Neutrophil (primary cell): ENCODE results near the gene DEPP1.

Experiments
- H3K27ac ChIP-seq: fragments of 200-600 bp; sonication (generic); 2 replicates; pipeline ENCODE4 v1.5.1; 2016; ENCODE audit warnings: mild to moderate bottlenecking, moderate library complexity
- H3K27me3 ChIP-seq: fragments of 200-600 bp; sonication (generic); 2 replicates; pipeline ENCODE4 v1.6.0; 2016; ENCODE audit warnings: mild to moderate bottlenecking
- H3K36me3 ChIP-seq: fragments of 200-600 bp; sonication (generic); 2 replicates; pipeline ENCODE4 v1.5.1; 2017
- H3K4me1 ChIP-seq, 2 experiments: fragments of 200-600 bp in 1 of 2; sonication (generic) in 1 of 2; 1 replicate in 1 of 2; 2 replicates in 1 of 2; pipeline versions ENCODE4 v1.5.1 to v1.6.1; 2013 to 2016; ENCODE audit warnings: low read depth in 1 of 2, low read length in 1 of 2, mild to moderate bottlenecking in 1 of 2, moderate library complexity in 1 of 2; ENCODE audit not compliant: control insufficient read depth in 1 of 2, insufficient read depth in 1 of 2
- H3K4me3 ChIP-seq, 2 experiments: fragments of 200-600 bp in 1 of 2; sonication (generic) in 1 of 2; 1 replicate in 1 of 2; 2 replicates in 1 of 2; pipeline ENCODE4 v1.5.1; 2013 to 2016; ENCODE audit warnings: low read depth in 1 of 2, low read length in 1 of 2, mild to moderate bottlenecking in 1 of 2, moderate library complexity in 1 of 2
- H3K9me3 ChIP-seq: fragments of 200-600 bp; sonication (generic); 2 replicates; pipeline ENCODE4 v1.5.1; 2016
- TF ChIP-seq, protein P1 (sequence below): fragments of 200-600 bp; sonication (generic); IDR thresholded peaks from 2 replicates; pipeline ENCODE4 v1.5.1; 2016; ENCODE audit warnings: antibody characterized with exemption

DEPP1 gene

DNA sequence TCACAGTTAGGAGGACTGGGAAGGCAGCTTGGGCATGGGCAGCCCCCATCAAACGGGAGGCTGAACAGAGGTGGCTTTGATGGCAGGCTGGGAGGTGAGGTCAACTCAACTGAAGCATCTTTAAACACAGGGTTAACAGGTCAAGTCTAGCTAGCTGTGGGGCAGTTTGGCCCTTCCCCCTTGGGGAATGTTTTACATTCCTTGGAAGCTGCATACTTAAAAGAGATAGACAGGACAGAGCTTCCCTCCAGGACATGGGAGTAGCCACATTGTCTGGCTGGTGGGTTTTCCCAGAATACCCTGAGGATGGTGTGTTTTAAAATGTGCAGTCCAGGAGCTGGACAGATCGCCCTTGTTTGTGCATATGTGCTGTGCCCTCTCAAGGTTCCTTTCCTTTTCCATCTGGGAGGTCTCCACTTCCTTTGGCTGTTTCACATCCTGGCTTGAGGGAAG lies 25.8 kb downstream of the DEPP1 start:
- Histone ChIP-seq H3K4me1 (peaks cover 22 to 24% of the 10 kb centered on the region in 2 experiments), H3K4me3 (no peak overlapping the region), H3K36me3 (peaks cover 21% of the 10 kb centered on the region), H3K9me3 (no peaks in the 10 kb centered on the region), H3K27ac (no peak overlapping the region), H3K27me3 (no peaks in the 10 kb centered on the region)
- TF ChIP-seq, protein P1, sequence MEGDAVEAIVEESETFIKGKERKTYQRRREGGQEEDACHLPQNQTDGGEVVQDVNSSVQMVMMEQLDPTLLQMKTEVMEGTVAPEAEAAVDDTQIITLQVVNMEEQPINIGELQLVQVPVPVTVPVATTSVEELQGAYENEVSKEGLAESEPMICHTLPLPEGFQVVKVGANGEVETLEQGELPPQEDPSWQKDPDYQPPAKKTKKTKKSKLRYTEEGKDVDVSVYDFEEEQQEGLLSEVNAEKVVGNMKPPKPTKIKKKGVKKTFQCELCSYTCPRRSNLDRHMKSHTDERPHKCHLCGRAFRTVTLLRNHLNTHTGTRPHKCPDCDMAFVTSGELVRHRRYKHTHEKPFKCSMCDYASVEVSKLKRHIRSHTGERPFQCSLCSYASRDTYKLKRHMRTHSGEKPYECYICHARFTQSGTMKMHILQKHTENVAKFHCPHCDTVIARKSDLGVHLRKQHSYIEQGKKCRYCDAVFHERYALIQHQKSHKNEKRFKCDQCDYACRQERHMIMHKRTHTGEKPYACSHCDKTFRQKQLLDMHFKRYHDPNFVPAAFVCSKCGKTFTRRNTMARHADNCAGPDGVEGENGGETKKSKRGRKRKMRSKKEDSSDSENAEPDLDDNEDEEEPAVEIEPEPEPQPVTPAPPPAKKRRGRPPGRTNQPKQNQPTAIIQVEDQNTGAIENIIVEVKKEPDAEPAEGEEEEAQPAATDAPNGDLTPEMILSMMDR: no peak

DNA sequence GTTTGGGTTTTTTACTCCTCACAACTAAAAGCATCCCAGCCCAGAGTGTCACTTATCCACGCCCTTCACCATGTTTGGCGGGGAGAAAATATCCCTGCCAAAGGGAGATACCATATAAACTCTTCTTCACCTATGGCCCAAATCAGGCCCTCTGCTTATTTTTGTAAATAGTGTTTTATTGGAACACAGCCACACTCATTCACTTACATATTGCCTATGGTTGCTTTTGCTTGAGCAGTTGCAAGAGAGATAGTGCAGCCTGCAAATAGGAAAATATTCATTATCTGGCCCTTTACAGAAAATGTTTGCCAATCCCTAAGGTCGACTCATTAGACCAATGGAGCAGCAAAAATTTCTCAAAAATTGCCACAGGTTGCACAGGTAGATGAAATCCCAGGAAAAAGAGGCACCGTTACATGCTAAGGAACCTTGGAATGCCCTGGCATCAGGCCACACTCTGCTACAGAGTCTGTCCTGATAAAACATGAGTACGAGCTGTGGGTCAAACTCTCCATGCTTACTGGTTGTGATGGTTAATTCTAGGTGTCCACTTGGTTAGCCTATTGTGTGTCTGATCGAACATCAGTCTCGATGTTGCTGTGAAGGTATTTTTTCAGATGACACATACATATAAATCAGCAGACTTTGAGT lies 26.9 kb downstream of the DEPP1 start:
- TF ChIP-seq, protein P1: no peak
- H3K4me3 ChIP-seq: no peak overlapping the region
- peaks cover 26 to 32% of the 10 kb centered on the region in 2 experiments for H3K4me1 ChIP-seq
- H3K27ac ChIP-seq: no peak overlapping the region
- no peaks in the 10 kb centered on the region for H3K27me3 ChIP-seq
- no peaks in the 10 kb centered on the region for H3K9me3 ChIP-seq
- H3K36me3 ChIP-seq: peaks cover 21% of the 10 kb centered on the region

DNA sequence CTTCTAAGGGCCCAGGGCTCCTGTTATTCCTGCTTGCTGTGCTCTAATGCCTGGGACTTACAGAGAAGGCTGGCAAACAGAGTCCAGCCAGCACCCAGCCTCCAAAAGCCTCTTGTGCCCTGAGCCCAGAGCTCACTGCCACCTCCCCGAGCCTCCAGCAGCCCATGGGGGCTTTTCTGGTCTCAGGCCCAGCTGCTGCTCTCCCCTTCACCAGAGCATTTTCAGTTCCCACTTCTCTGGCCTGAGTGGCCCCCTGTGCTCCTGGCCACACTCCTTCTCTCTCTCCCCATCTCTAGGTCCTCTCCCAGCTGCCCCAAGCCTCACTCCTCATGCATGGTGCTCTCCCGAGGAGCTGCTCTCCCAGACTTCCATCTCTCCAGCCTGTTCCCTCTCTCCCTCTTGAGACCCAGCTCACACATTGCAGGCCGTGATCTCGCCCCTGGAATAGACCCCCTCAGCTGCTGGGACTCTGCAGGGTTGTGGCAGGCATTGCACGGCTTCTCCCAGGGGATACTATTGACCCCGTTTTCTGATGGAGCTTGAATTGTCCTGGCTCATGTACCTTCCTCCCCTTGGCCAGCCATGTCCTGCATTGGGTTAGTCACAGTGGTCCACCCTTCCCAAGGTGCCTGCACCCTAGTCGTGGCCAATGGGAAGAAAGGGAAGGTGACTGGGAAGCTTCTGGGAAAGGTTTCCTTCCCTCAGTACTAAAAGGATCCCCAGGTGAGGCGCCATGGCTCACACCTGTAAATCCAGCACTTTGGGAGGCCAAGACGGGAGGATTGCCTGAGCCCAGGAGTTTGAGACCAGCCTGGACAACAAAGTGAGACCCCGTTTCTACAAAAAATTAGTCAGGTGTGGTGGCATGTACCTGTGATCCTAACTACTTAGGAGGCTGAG lies 28.0 kb downstream of the DEPP1 start:
- H3K27ac ChIP-seq: no peak overlapping the region
- peaks cover 17% of the 10 kb centered on the region for H3K36me3 ChIP-seq
- no peaks in the 10 kb centered on the region for H3K9me3 ChIP-seq
- TF ChIP-seq, protein P1: no peak
- no peaks in the 10 kb centered on the region for H3K27me3 ChIP-seq
- H3K4me1 ChIP-seq: peaks cover 30 to 34% of the 10 kb centered on the region in 2 experiments
- H3K4me3 ChIP-seq: no peak overlapping the region

- Histone ChIP-seq H3K9me3 (no peaks in the 10 kb centered on the region), H3K36me3 (peaks cover 15% of the 10 kb centered on the region), H3K27ac (no peak overlapping the region), H3K27me3 (no peaks in the 10 kb centered on the region), H3K4me1 (peaks cover 28 to 30% of the 10 kb centered on the region in 2 experiments), H3K4me3 (no peak overlapping the region)
- TF ChIP-seq, protein P1: no peak
Measured at GRCh38 chr10:44949915-44950314, 28.7 kb downstream of the DEPP1 start.

DNA sequence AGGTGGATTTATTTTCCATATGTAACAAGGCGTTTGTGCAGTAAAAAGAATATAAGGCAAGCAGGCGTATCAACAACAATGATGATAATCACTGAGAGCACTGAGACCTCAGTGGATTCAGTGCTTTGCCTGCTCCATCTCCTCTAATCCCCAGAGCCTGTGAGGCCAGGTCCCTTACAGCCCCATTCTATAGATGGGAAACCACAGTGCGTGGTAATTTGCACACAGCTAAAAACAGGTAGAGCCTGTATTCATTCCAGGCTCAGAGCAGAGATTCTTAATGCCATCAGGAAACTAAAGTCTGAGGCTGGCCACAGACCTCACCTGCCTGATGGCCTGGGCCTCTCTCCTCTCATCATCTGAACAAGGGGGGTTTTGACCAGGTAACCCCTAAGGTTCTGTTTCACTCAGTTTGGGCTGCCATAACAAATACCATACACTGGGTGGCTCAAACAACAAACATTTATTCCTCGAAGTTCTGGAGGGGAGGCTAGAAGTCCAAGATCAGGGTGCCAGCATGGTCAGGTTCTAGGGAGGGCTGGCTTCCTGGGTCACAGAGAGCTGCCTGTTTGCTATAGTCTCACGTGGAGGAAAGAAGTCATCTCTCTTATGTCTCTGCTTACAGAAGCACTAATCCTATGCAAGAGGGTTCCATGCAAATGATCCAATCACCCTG lies 29.3 kb downstream of the DEPP1 start:
- TF ChIP-seq, protein P1: no peak
- peak overlapping the region; percentile 72 for H3K27ac ChIP-seq
- no peak overlapping the region for H3K4me3 ChIP-seq
- H3K4me1 ChIP-seq: peaks cover 28 to 30% of the 10 kb centered on the region in 2 experiments
- H3K27me3 ChIP-seq: no peaks in the 10 kb centered on the region
- H3K36me3 ChIP-seq: peaks cover 15% of the 10 kb centered on the region
- no peaks in the 10 kb centered on the region for H3K9me3 ChIP-seq
